ENCODE measurements around the gene KIRREL3.

- TF ChIP-seq CTCF (conservative IDR thresholded peaks at IDR 0.05; ENCODE audit: low read depth, low read length) (no peak), EZH2phosphoT487 (IDR thresholded peaks at IDR 0.05; ENCODE audit: borderline replicate concordance, low read length) (no peak)
Observed at GRCh38 chr11:126484266-126484665, 516.3 kb downstream of the KIRREL3 start.

Data from PC-3 (cell line).